ENCODE results near the gene CA10. TPM values are rescaled to one million over a fixed set of nuclear protein-coding genes. Genes with fewer than 3 reads are reported as not detected.

The CA10 gene
- total and polyA plus RNA-seq, 4 experiments from 2014 or later = 0.57 TPM; not detected in 3

- Histone ChIP-seq H3K9me3 (ENCODE audit: control insufficient read depth in 1 of 2, low read length in 2 of 2) (no peaks in the 10 kb centered on the region), H3K4me3 (ENCODE audit: low read length in 2 of 2) (no peak overlapping the region), H3K27me3 (ENCODE audit: insufficient read depth, low read length) (no peaks in the 10 kb centered on the region), H3K27ac (ENCODE audit: low read depth, low read length) (no peak overlapping the region), H3K4me1 (ENCODE audit: insufficient read depth, low read length) (no peaks in the 10 kb centered on the region), H3K36me3 (ENCODE audit: insufficient read depth, low read length) (no peaks in the 10 kb centered on the region)
- ChIA-PET CTCF (ENCODE audit: partially characterized antibody) (no interaction called here), POLR2A (ENCODE audit: partially characterized antibody) (no interaction called here)
- Mint-ChIP-seq H3K4me3 (no peak overlapping the region), H3K27ac (no peak overlapping the region), H3K9me3 (peaks cover 0 to 3% (median 1%) of the 10 kb centered on the region in 8 donors), H3K4me1 (no peaks in the 10 kb centered on the region), H3K27me3 (peaks cover 3% of the 10 kb centered on the region in 2 donors), H3K36me3 (no peaks in the 10 kb centered on the region)
- intact Hi-C loops (cut with micrococcal nuclease) = no loop called here
- DNase-seq = no peak
Measured at GRCh38 chr17:51935477-51935876, 223.0 kb downstream of the CA10 start.

- H3K4me3 ChIP-seq (ENCODE audit: low read length in 2 of 2) = no peak overlapping the region
- H3K27me3 Mint-ChIP-seq = peaks cover 3% of the 10 kb centered on the region in 2 donors
- intact Hi-C loops (cut with micrococcal nuclease) = no loop called here
- H3K4me3 Mint-ChIP-seq = no peak overlapping the region
- H3K27ac Mint-ChIP-seq = no peak overlapping the region
- no peaks in the 10 kb centered on the region for H3K9me3 ChIP-seq (ENCODE audit: control insufficient read depth in 1 of 2, low read length in 2 of 2)
- H3K4me1 ChIP-seq (ENCODE audit: insufficient read depth, low read length) = no peaks in the 10 kb centered on the region
- no peaks in the 10 kb centered on the region for H3K27me3 ChIP-seq (ENCODE audit: insufficient read depth, low read length)
- H3K36me3 ChIP-seq (ENCODE audit: insufficient read depth, low read length) = no peaks in the 10 kb centered on the region
- H3K9me3 Mint-ChIP-seq = peaks cover 0 to 3% (median 1%) of the 10 kb centered on the region in 8 donors
- ChIA-PET POLR2A (ENCODE audit: partially characterized antibody) (no interaction called here), CTCF (ENCODE audit: partially characterized antibody) (no interaction called here)
- H3K27ac ChIP-seq (ENCODE audit: low read depth, low read length) = no peak overlapping the region
- no peaks in the 10 kb centered on the region for H3K36me3 Mint-ChIP-seq
- DNase-seq = no peak
- H3K4me1 Mint-ChIP-seq = no peaks in the 10 kb centered on the region
Measured at GRCh38 chr17:51933647-51934046, 224.9 kb downstream of the CA10 start.

GRCh38 chr17:51926448-51926847, 232.1 kb downstream of the CA10 start:
- ChIA-PET POLR2A (ENCODE audit: partially characterized antibody) (no interaction called here), CTCF (ENCODE audit: partially characterized antibody) (no interaction called here)
- no peak for DNase-seq
- Histone ChIP-seq H3K4me3 (ENCODE audit: low read length in 2 of 2) (no peak overlapping the region), H3K9me3 (ENCODE audit: control insufficient read depth in 1 of 2, low read length in 2 of 2) (no peaks in the 10 kb centered on the region), H3K36me3 (ENCODE audit: insufficient read depth, low read length) (no peaks in the 10 kb centered on the region), H3K4me1 (ENCODE audit: insufficient read depth, low read length) (no peaks in the 10 kb centered on the region), H3K27ac (ENCODE audit: low read depth, low read length) (no peak overlapping the region), H3K27me3 (ENCODE audit: insufficient read depth, low read length) (no peaks in the 10 kb centered on the region)
- H3K36me3 Mint-ChIP-seq = no peaks in the 10 kb centered on the region
- peaks cover 1 to 4% of the 10 kb centered on the region in 2 donors for H3K27me3 Mint-ChIP-seq
- H3K27ac Mint-ChIP-seq = no peak overlapping the region
- no peaks in the 10 kb centered on the region for H3K4me1 Mint-ChIP-seq
- H3K9me3 Mint-ChIP-seq = peaks cover 0 to 4% (median 1%) of the 10 kb centered on the region in 8 donors
- H3K4me3 Mint-ChIP-seq = no peak overlapping the region
- intact Hi-C loops (cut with micrococcal nuclease) = no loop called here

- peaks cover 1% of the 10 kb centered on the region in 2 donors for H3K27me3 Mint-ChIP-seq
- no peak overlapping the region for H3K4me3 Mint-ChIP-seq
- H3K4me3 ChIP-seq (ENCODE audit: low read length in 2 of 2) = no peak overlapping the region
Measured at GRCh38 chr17:51921500-51921899, 237.0 kb downstream of the CA10 start.

GRCh38 chr17:51914577-51914976, 243.9 kb downstream of the CA10 start:
- no peak for DNase-seq
- no peaks in the 10 kb centered on the region for H3K36me3 Mint-ChIP-seq
- no peak overlapping the region for H3K27ac Mint-ChIP-seq
- no peak overlapping the region for H3K27ac ChIP-seq (ENCODE audit: low read depth, low read length)
- ChIA-PET CTCF (ENCODE audit: partially characterized antibody) (no interaction called here), POLR2A (ENCODE audit: partially characterized antibody) (no interaction called here)
- H3K36me3 ChIP-seq (ENCODE audit: insufficient read depth, low read length) = no peaks in the 10 kb centered on the region
- H3K4me3 Mint-ChIP-seq = no peak overlapping the region
- H3K4me1 Mint-ChIP-seq = no peaks in the 10 kb centered on the region
- peaks cover 0 to 3% (median 0%) of the 10 kb centered on the region in 8 donors for H3K9me3 Mint-ChIP-seq
- peaks cover 0 to 2% of the 10 kb centered on the region in 2 donors for H3K27me3 Mint-ChIP-seq
- no peaks in the 10 kb centered on the region for H3K4me1 ChIP-seq (ENCODE audit: insufficient read depth, low read length)
- no peaks in the 10 kb centered on the region for H3K9me3 ChIP-seq (ENCODE audit: control insufficient read depth in 1 of 2, low read length in 2 of 2)
- no peaks in the 10 kb centered on the region for H3K27me3 ChIP-seq (ENCODE audit: insufficient read depth, low read length)
- H3K4me3 ChIP-seq (ENCODE audit: low read length in 2 of 2) = no peak overlapping the region
- intact Hi-C loops (cut with micrococcal nuclease) = no loop called here

More at GRCh38 chr17:51921500-51921899, 237.0 kb downstream of the CA10 start:
- intact Hi-C loops (cut with micrococcal nuclease) = no loop called here
- no peaks in the 10 kb centered on the region for H3K36me3 ChIP-seq (ENCODE audit: insufficient read depth, low read length)
- no peaks in the 10 kb centered on the region for H3K4me1 ChIP-seq (ENCODE audit: insufficient read depth, low read length)
- ChIA-PET POLR2A (ENCODE audit: partially characterized antibody) (no interaction called here), CTCF (ENCODE audit: partially characterized antibody) (no interaction called here)
- no peak overlapping the region for H3K27ac Mint-ChIP-seq
- H3K36me3 Mint-ChIP-seq = no peaks in the 10 kb centered on the region
- H3K9me3 ChIP-seq (ENCODE audit: control insufficient read depth in 1 of 2, low read length in 2 of 2) = no peaks in the 10 kb centered on the region
- no peak overlapping the region for H3K27ac ChIP-seq (ENCODE audit: low read depth, low read length)
- H3K4me1 Mint-ChIP-seq = no peaks in the 10 kb centered on the region
- H3K9me3 Mint-ChIP-seq = peaks cover 0 to 5% (median 0%) of the 10 kb centered on the region in 8 donors
- DNase-seq = no peak
- no peaks in the 10 kb centered on the region for H3K27me3 ChIP-seq (ENCODE audit: insufficient read depth, low read length)

GRCh38 chr17:51913491-51914205, 244.9 kb downstream of the CA10 start:
- Histone ChIP-seq H3K27me3 (ENCODE audit: insufficient read depth, low read length) (no peaks in the 10 kb centered on the region), H3K36me3 (ENCODE audit: insufficient read depth, low read length) (no peaks in the 10 kb centered on the region), H3K9me3 (ENCODE audit: control insufficient read depth in 1 of 2, low read length in 2 of 2) (no peaks in the 10 kb centered on the region), H3K4me3 (ENCODE audit: low read length in 2 of 2) (no peak overlapping the region), H3K4me1 (ENCODE audit: insufficient read depth, low read length) (no peaks in the 10 kb centered on the region), H3K27ac (ENCODE audit: low read depth, low read length) (no peak overlapping the region)
- Mint-ChIP-seq H3K4me3 (no peak overlapping the region), H3K36me3 (no peaks in the 10 kb centered on the region), H3K4me1 (no peaks in the 10 kb centered on the region), H3K27me3 (peaks cover 0 to 2% of the 10 kb centered on the region in 2 donors), H3K27ac (no peak overlapping the region), H3K9me3 (peaks cover 0 to 3% (median 0%) of the 10 kb centered on the region in 8 donors)
- intact Hi-C loops (cut with micrococcal nuclease) = no loop called here
- POLR2A ChIA-PET (ENCODE audit: partially characterized antibody) = no interaction called here
- CTCF ChIA-PET (ENCODE audit: partially characterized antibody) = no interaction called here
- no peak for DNase-seq

- no peak overlapping the region for H3K4me3 ChIP-seq (ENCODE audit: low read length in 2 of 2)
- POLR2A ChIA-PET (ENCODE audit: partially characterized antibody) = interaction anchor here (0.6 kb wide), 1 partner anchor 156 kb away, joined by 4 read pairs; no protein-coding TSS in a partner anchor
- intact Hi-C loops (cut with micrococcal nuclease) = no loop called here
- Mint-ChIP-seq H3K36me3 (no peaks in the 10 kb centered on the region), H3K27ac (no peak overlapping the region), H3K27me3 (peaks cover 0 to 2% of the 10 kb centered on the region in 2 donors), H3K4me3 (no peak overlapping the region), H3K9me3 (peaks cover 0 to 5% (median 0%) of the 10 kb centered on the region in 8 donors), H3K4me1 (no peaks in the 10 kb centered on the region)
- CTCF ChIA-PET (ENCODE audit: partially characterized antibody) = no interaction called here
- H3K36me3 ChIP-seq (ENCODE audit: insufficient read depth, low read length) = no peaks in the 10 kb centered on the region
- H3K27ac ChIP-seq (ENCODE audit: low read depth, low read length) = no peak overlapping the region
- H3K9me3 ChIP-seq (ENCODE audit: control insufficient read depth in 1 of 2, low read length in 2 of 2) = no peaks in the 10 kb centered on the region
- no peak for DNase-seq
- H3K27me3 ChIP-seq (ENCODE audit: insufficient read depth, low read length) = no peaks in the 10 kb centered on the region
- H3K4me1 ChIP-seq (ENCODE audit: insufficient read depth, low read length) = no peaks in the 10 kb centered on the region
Measured at GRCh38 chr17:51912939-51913338, 245.6 kb downstream of the CA10 start.
